ENCODE measurements around the gene CUX1. TPM values are rescaled to one million over a fixed set of nuclear protein-coding genes. Genes with fewer than 3 reads are reported as not detected.
"Not testable (repeated sequence)": the region's sequence is repeated elsewhere in the genome, so short reads cannot be mapped to it uniquely, and the experiment has no call there.

Gene CUX1
- total RNA-seq, 1 experiment from 2014 or later = 34.9 TPM

GRCh38 chr7:101884671-101885596, 67.5 kb downstream of the CUX1 start:
- DNase-seq (ENCODE audit: extremely low read depth, low read depth) = no peak

DNA sequence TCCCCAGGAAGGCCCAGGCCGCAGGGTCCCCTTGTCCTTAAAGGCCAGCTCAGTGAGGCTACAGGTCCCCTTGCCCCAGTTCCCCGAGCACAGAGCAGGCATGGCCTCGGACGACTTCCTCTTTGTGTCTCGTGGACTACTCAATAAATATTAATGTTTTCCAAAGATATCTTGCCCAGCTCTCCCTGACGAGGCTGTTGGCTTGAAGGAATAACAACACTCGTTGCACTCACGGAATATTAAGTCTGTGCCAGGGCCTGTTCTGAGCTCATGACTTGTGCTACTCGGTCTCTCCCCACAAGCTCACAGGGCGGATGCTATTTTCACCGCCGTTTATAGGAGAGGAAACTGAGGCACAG, 68.2 kb downstream of the CUX1 start:
- no peak for DNase-seq (ENCODE audit: extremely low read depth, low read depth)

DNA sequence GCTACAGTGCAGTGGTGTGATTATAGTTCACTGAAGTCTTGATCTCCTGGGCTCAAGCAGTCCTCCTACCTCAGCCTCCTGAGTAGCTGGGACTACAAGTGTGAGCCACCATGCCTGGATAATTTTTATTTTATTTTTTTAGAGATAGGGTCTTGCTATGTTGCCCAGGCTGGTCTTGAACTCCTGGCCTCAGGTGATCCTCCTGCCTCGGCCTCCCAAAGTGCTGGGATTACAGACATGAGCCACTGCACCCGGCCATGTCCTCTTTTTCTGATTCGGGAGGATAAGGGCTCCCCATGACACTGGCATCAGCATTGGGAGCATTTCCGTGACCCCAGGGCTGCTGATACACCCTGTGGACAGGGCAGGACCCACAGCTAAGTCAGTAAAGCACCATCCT, 69.9 kb downstream of the CUX1 start:
- not testable (repeated sequence) for DNase-seq (ENCODE audit: extremely low read depth, low read depth)

DNA sequence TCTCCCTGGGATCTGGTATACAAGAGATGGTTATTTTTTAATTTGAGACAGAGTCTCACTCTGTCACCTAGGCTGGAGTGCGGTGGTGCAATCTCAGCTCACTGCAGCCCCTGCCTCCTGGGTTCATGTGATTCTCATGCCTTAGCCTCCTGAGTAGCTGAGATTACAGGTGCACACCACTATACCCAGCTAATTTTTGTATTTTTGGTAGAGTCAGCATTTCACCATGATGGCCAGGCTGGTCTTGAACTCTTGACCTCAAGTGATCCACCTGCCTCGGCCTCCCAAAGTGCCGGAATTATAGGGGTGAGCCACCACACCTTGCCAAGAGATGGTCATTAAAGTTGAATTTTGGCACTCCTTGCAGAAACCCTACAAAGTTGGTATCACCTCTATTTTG, 71.1 kb downstream of the CUX1 start:
- DNase-seq (ENCODE audit: extremely low read depth, low read depth) = not testable (repeated sequence)

GRCh38 chr7:101890749-101891523, 73.5 kb downstream of the CUX1 start:
- DNase-seq (ENCODE audit: extremely low read depth, low read depth) = no peak

- DNase-seq (ENCODE audit: extremely low read depth, low read depth) = no peak
Measured at GRCh38 chr7:101891936-101892640, 74.7 kb downstream of the CUX1 start.

- DNase-seq (ENCODE audit: extremely low read depth, low read depth) = no peak
Measured at GRCh38 chr7:101893341-101894082, 76.1 kb downstream of the CUX1 start.

DNA sequence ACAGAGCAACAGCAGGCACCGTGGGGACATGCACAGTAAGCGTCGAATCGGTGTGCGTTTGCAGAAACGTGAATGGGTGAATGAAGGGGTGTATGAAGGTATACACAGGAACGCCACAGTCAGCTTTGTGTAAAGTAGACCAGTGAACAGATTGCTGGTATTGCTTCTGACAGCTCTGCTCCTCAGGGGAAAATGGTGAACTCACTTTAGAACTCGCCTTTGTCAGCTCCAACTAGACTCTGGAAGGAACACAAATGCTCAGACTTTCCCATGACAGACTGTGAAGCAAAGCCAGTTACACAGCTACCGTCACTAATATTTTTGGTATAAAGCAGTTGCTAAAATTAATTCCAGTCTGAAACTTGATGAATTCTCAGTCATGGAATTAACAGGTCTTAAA, 78.9 kb downstream of the CUX1 start:
- no peak for DNase-seq (ENCODE audit: extremely low read depth, low read depth)

- DNase-seq (ENCODE audit: extremely low read depth, low read depth) = no peak
Measured at GRCh38 chr7:101896941-101897340, 79.5 kb downstream of the CUX1 start.

DNA sequence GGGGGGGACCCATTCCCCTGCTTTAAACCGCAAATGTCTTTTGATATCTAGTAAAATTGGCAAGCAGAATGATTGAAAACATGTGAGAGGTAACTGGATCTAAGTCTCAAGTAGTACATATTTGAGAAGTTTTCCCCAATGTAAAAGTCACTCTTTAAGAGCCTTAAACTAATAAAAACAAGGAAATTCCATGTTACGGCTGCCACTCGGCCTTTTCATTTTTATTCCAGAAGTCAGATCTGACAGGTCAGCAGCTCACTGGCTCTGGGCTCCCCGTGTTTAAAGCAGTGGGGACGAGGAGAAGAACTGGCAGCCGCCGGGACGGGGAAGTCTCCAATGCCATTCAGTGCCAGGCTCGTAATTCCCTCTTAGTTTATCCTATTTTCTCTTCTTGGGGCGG, 80.7 kb downstream of the CUX1 start:
- DNase-seq (ENCODE audit: extremely low read depth, low read depth) = no peak

GRCh38 chr7:101899616-101900015, 82.2 kb downstream of the CUX1 start:
- no peak for DNase-seq (ENCODE audit: extremely low read depth, low read depth)

- DNase-seq (ENCODE audit: extremely low read depth, low read depth) = no peak
Measured at GRCh38 chr7:101900103-101900502, 82.7 kb downstream of the CUX1 start.

- no peak for DNase-seq (ENCODE audit: extremely low read depth, low read depth)
Measured at GRCh38 chr7:101901661-101902491, 84.5 kb downstream of the CUX1 start.

DNA sequence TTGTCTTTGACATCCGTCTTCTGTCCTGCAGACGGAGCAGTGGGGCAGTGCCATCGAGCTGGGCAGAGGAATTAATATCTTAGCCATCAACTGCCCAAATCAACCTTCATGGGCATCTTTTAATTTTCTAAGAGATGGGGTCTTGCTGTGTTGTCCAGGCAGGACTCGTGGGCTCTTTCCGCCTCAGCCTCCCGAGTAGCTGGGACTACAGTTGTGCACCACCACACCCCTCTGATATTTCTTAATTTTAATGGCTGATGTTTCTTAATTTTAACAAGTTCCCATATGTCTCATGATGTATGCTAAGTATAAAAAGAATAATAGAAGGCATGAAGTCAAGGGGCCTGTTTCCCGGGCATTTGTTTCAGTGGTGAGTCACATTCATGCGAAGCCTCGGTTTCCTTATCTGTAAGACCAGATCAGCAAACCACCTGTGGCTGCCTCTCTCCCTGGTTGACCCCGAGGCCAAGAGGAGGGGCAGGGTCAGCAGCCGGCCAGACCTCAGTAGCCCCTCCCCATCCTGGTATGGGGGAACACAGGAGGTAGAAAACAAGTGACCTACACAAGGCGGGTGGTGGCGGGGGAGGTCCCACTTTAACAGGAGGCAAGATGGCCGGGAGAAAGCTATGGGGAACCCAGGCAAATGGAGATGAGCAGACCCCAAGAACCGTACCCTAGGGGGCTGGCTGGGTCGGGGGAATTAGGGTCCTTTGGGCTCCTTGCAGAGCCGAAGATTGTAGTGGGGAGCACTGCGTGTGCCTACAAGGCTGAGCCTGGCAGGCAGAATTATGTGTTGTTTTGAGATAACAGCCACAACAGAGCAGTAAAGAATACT, 85.5 kb downstream of the CUX1 start:
- no peak for DNase-seq (ENCODE audit: extremely low read depth, low read depth)

GRCh38 chr7:101903515-101903868, 86.1 kb downstream of the CUX1 start:
- DNase-seq (ENCODE audit: extremely low read depth, low read depth) = no peak

DNA sequence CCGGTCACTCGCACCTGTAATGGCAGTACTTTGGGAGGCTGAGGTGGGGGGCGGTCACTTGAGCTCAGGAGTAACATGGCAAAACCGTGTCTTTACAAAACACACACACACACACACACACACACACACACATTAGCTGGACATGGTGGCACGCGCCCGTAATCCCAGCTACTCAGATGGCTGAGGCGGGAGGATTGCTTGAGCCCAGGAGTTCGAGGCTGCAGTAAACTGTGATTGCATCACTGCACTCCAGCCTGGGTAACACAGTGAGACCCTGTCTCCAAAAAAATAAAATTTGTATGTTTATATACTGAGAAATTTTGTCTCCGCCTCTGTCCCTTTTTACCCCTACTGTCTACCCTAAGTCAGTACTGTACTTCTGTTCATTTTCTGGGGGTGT, 86.6 kb downstream of the CUX1 start:
- DNase-seq (ENCODE audit: extremely low read depth, low read depth) = no peak

GRCh38 chr7:101905203-101905865, 87.9 kb downstream of the CUX1 start:
- DNase-seq (ENCODE audit: extremely low read depth, low read depth) = no peak
